Measurements from ENCODE around the gene RWDD3.

Gene RWDD3

GRCh38 chr1:95230256-95230655 is 3.8 kb upstream of the RWDD3 start:
- DNase-seq (ENCODE audit: low read depth), result no peak

- no peak for DNase-seq (ENCODE audit: low read depth)
Measured at GRCh38 chr1:95230768-95231191, 3.2 kb upstream of the RWDD3 start.

GRCh38 chr1:95232646-95233318 is 1.2 kb upstream of the RWDD3 start:
- no peak for DNase-seq (ENCODE audit: low read depth)

- no peak for DNase-seq (ENCODE audit: low read depth)
Measured at GRCh38 chr1:95233319-95233736, 682 bp upstream of the RWDD3 start.

GRCh38 chr1:95236784-95237575 is 3.0 kb downstream of the RWDD3 start:
- DNase-seq (ENCODE audit: low read depth), result no peak

GRCh38 chr1:95237981-95238703 is 4.1 kb downstream of the RWDD3 start:
- DNase-seq (ENCODE audit: low read depth), result no peak

- no peak for DNase-seq (ENCODE audit: low read depth)
Measured at GRCh38 chr1:95245029-95245428, 11.0 kb downstream of the RWDD3 start.

GRCh38 chr1:95246511-95246910 is 12.5 kb downstream of the RWDD3 start:
- no peak for DNase-seq (ENCODE audit: low read depth)

- DNase-seq (ENCODE audit: low read depth), result no peak
Measured at GRCh38 chr1:95247607-95248006, 13.6 kb downstream of the RWDD3 start.

GRCh38 chr1:95249916-95250315 is 15.9 kb downstream of the RWDD3 start:
- DNase-seq (ENCODE audit: low read depth), result no peak

GRCh38 chr1:95252422-95252821 is 18.4 kb downstream of the RWDD3 start:
- DNase-seq (ENCODE audit: low read depth), result no peak

- DNase-seq (ENCODE audit: low read depth), result no peak
Measured at GRCh38 chr1:95254959-95255358, 20.9 kb downstream of the RWDD3 start.

GRCh38 chr1:95255826-95256225 is 21.8 kb downstream of the RWDD3 start:
- no peak for DNase-seq (ENCODE audit: low read depth)

- no peak for DNase-seq (ENCODE audit: low read depth)
Measured at GRCh38 chr1:95257758-95258157, 23.7 kb downstream of the RWDD3 start.

- DNase-seq (ENCODE audit: low read depth), result no peak
Measured at GRCh38 chr1:95259245-95259644, 25.2 kb downstream of the RWDD3 start.

GRCh38 chr1:95262913-95263312 is 28.9 kb downstream of the RWDD3 start:
- DNase-seq (ENCODE audit: low read depth), result no peak

- no peak for DNase-seq (ENCODE audit: low read depth)
Measured at GRCh38 chr1:95263450-95263849, 29.4 kb downstream of the RWDD3 start.

GRCh38 chr1:95265106-95265505 is 31.1 kb downstream of the RWDD3 start:
- DNase-seq (ENCODE audit: low read depth), result no peak

GRCh38 chr1:95276429-95276828 is 42.4 kb downstream of the RWDD3 start:
- no peak for DNase-seq (ENCODE audit: low read depth)

- no peak for DNase-seq (ENCODE audit: low read depth)
Measured at GRCh38 chr1:95278173-95279006, 44.4 kb downstream of the RWDD3 start.

GRCh38 chr1:95281781-95282517 is 47.9 kb downstream of the RWDD3 start:
- no peak for DNase-seq (ENCODE audit: low read depth)

All from stimulated activated CD4-positive, alpha-beta T cell treated with anti-CD3 and anti-CD28 coated beads, Interleukin-2, amount 100 ng/mL, for 4 hours (primary cell).